HG02938 (cell line): Measurements from ENCODE around the gene IMP4.
A peak's percentile ranks its signal among the peaks of the same experiment; 100 is the strongest.

Experiments used
- ATAC-seq: cut with Tn5 transposase; IDR thresholded peaks from one replicate; pipeline ENCODE4 v1.9.1; 2021; ENCODE audit warnings: mild to moderate bottlenecking, moderate library complexity; ENCODE audit not compliant: unreplicated experiment

Gene IMP4

DNA sequence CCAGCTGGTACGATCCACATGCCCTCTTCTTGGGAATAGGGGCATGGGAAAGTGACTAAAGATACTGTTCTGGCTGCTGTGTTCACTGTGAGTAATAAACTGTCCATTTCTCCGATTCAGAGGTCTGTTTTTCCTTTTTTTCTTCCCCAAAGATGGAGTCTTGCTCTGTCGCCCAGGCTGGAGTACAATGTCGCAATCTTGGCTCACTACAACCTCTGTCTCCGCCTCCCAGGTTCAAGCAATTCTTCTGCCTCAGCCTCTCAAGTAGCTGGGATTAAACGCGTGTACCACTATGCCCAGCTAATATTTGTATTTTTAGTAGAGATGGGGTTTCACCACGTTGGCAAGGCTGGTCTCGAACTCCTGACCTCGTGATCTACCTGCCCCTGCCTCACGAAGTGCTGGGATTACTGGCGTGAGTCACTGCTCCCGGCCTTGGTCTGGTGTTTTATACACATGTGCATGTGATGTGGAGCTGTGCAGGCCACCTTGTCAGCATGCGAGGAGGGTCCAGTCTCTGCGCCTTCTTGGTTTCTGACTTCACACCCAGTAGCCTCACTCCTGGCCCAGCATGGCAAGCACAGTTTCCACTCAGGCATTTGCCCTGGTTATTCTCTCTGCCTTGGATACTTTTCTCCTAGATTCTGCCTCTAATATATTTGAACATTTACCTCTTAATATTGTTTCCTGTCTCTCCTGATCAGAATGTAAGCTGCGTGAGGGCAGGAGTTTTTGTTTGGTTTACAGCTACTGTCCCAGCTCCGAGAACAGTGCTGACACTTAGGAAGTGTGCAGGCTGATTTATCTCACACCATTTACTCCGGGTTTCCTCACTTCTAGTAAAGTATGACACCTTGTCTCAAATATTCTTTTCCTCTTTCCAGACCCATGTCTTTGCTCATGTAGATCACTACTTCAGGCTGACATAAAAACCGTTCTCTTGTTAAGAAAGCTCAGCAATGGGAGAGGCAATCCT is 32.9 kb downstream of the IMP4 start:
- ATAC-seq, result no peak

DNA sequence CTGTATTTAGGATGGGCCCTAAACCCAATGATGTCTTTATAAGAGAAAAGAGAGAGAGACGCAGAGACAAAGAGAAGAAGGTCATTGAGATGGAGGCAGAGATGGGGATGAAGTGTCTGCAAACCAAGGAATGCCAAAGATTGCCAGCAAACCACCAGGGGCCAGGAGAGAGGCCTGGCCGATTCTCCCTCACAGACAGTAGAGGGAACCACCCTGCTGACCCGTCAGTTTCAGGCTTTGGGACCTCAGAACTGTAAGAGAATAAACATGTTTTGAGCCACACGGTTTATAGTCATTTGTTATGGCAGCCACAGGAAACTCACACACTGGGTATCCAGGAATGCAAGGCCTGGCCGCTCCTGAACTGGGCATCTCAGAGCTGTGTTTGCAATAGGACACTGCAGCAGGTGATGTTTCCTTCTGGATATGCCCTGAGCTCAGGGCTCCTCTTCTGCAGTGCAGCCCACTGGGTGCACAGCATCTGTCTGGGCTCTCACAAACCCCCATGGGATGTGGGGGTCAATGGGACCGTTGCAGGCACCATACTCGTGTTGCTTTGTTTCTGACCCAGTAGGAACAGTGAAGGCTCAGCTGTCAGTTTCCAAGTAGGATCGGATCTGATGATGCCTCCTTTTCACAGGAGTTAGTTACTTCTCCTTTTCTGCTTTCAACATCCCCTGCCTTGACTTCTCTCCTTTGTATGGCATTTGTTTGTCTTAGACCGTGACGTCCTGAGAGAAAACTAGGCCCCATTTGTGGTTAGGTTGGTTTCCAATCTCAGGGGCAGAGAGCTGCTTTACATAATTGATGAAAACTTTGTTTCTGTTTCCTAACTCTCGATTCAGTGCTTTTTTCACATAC is 34.0 kb downstream of the IMP4 start:
- ATAC-seq, result peak; percentile 58

DNA sequence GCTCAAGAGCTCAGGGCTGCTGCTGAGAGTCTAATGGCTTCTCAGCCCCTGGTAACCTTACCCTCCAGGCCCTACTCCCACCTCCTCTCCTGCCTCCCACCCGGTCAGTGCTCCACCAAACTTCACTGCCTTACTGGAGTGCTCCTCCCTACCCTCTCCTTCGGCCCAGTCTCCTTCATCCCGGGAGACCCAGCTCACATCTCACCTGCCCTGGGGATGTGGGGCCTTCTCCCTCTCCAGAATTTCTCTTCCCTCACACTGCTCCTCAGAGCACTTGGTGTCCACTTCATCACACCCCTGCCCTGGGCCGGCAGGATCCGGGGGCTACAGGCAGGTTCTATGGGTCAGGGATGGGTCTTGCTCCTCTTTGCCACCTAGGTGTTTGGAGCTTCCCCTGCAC is 34.8 kb downstream of the IMP4 start:
- ATAC-seq, result no peak

DNA sequence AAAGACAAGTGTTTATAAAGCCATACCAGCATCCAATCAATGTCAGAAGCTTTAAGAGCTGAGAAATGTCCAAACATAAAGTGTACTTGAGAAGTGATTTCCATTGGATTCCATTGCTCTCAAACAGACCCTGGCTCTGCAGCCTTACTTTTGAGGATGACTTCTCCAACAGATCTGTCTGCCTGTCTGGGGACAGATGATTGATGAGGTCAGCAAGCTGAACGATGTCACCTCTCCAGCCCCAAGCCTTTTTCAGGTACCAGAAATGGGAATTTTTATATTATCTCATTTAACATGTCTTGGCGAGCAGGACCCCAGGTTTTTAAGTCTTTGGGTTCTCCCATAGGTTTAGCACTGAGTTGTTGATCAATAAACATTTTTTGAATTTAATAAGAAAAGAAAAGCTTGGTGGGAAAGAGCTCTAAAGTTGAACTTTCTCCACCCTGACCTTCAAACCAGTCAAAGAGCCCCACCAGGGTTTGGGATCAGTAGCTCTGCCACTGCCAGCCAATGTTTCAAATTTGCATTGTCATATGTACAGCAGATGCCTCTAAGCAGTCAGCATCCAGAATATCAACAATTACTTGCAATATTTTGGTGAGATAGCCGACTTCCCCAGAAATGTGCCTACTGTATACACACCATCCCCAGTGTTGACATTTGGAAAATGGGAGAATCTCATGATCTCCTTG is 35.7 kb downstream of the IMP4 start:
- ATAC-seq, result no peak

DNA sequence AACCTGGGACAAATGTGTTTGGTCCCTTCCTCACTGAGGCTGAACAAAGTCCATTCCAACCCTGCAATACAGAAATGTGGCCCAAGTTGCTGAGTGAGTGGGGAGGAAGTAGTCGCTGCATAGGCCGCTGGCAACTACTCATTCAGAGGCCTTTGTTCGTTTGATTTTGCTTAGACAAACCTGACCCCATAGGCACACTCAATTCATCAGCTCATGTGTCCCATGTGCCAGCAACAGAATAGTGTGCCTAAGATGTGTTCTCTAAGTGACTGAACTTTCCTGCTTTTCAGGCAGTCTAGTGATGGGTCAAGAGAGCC is 36.2 kb downstream of the IMP4 start:
- ATAC-seq, result no peak

DNA sequence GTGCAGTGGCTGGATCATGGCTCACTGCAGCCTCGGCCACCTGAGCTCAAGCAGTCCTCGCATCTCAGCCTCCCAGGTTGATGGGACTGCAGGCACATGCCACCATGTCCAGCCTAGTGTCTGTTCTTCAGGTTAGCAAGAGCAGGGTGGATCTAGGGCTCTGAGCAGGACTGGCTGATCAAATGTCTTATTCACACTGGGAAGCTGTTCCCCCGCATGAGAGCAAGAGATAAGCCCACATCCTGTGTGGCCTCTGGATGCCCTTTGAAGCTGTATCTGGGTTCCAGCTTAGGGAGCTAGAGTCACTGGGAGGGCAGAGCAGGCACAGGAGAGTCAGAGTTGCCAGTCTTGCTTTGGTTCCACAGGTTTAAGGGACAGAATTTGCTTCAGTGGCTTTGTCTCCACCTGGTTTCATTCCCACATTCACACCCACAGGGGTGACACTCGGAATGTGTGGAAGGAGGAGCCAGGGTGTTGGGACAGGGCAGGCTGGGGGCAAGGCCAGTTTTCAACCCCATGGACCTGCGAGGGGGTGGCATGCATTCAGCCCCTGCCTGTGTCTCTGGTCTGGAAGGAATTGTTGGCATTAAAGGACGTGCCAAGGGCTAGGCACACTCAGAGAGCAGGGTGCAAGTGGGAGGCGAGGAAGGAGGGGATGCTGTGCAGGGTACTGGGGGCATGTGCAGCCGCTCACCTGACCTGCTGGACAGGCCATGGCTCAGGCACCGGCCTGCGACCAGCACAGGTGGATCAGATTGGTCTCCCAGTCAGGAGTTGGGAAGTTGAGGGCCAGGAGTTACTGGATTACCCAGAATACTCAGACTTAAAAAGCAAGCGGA is 37.6 kb downstream of the IMP4 start:
- ATAC-seq, result no peak

DNA sequence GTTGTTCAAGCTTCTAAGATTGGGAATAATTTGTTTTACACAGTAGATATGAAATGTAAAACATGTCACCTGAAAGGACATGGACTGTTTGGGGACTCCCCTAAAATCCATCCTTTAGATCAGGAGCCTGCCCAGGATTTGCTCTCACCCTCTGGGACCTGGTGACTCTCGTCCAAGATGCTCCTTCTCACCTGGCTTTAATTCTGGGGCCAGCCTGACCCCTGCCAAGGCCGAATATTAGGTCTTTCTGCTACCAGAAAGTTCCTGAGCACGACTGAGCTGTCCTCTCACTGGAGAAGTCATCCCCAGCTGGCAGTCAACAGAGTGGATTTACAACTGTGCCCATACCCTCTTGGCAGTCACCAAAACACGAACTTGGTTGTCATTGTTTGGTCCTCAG is 38.4 kb downstream of the IMP4 start:
- ATAC-seq, result no peak

DNA sequence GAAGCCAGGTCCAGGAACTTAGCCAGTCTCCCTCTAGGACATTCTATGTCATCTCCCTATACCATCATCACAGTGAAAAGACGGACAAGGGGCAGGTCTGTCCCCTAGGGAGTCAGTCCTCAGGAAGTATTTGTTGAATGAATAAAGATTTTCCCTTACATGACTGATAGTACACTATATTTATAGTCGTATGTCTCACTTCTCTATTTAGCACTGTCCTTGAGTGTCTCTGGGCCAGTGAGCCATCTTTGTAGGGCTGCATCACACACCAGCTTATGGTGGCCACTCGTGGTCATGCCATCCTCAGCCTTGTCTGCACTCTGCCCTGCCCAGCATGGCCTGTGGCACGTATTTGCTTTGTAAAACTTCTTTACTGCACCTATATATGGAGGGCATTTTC is 38.9 kb downstream of the IMP4 start:
- ATAC-seq, result no peak

DNA sequence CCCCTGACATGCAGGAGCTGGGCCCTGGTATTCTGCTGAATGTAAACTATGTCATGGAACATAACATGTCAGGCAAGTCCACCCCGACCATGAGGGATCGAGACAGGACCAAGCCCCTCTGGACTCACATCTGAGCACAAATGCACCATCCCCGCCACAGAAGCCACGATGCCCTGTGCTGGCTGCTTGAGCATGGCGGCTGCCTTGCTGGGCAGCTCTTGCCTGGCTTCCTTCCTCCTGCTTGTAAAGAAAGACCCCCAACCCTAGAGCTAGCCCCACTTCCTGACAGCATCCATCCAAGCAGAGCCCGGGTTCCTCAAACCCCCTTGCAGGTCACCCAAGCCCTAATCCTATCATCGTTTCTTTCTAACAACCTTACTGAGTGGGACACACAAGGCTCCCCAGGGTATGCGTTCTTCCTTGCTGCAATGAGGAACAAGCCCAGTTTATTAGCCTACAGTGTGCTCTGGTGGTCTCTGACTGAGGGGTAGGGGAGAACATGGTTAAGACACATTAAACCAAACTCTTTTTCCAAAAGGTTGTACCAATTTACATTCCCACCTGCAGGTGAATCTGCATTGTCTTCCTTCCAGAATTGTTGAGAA is 39.7 kb downstream of the IMP4 start:
- no peak for ATAC-seq

DNA sequence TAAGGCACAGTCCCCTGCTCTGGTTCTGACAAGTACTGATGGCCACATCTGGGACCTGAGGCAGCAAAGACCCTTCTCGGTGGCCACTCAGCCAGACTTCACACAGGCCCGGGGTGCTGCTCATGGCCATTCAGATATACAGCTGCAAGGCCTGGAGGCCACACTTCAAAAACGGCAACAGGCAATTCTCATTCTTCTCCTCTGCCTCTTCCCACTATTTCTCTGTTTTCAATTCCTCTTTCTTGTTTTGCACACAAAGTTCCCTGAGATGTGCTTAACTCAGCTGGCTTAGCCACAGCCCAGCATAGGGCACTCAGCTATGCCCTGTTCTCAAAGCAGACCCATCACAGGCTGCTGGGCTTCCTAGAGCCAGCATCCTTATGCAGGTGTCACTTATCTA is 43.0 kb downstream of the IMP4 start:
- ATAC-seq, result no peak

DNA sequence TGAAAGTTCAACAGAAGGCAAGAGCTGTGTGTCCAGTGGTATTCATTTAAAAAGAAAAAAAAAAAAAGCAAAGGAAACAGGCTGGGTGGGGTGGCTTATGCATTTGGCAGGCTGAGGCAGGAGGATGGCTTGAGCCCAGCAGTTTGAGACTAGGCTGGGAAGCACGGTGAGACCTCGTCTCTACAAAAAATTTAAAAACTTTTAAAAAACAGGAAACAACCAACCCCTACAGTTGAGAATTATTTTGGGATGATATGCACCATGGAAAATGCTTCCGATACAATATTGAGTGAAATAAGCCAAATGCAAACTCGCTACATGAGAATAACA is 44.3 kb downstream of the IMP4 start:
- ATAC-seq, result no peak

DNA sequence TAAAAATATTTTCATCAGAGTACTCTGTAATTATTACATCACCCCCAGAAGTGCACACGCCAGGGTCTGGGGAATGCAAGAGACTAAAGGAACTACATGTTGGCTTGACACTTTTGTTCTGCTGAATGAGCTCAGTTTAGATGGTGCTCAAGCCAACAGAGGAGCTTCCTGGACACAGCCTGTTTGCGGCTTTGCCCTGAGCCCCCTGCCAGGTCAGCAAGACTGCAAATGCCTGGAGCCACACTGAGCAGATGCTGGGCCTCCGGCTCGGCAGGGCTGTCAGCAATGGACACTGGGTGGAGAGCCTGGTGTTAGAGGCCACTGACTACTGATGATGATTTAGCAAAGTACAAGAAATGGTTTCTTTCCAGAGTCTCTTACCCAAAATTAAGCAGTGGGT is 45.1 kb downstream of the IMP4 start:
- no peak for ATAC-seq

DNA sequence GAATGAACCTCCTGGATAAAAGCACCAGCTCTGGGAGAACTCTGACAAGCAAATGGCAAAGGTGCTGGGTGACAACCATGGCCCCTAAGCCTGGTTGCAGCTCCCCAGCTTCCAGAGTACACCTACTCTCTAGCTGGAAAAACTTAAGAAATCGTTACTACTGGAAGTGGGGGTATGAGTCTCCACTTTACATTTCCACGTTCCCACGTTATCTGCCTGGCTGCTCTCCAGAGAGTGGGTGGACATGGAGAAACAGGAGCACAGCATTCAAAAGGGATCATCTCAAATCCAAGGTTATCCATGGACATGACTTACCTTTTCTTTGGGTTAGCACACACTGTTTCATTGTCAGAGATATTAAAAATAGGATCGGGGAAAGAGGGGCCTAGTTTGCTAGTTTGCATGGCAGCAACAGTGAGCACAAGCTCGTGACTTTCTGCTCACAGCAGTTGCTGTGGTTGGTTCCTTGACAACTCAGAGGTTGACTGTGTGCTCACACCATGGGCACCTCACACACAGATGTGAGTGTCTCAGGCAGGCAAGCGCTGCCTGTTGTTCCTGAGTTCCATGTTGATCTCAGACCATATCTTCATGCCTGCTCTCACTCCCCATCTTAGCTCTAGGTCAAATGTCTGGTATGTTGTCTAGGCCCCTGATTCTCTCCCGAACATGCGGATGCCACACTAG is 45.7 kb downstream of the IMP4 start:
- no peak for ATAC-seq

DNA sequence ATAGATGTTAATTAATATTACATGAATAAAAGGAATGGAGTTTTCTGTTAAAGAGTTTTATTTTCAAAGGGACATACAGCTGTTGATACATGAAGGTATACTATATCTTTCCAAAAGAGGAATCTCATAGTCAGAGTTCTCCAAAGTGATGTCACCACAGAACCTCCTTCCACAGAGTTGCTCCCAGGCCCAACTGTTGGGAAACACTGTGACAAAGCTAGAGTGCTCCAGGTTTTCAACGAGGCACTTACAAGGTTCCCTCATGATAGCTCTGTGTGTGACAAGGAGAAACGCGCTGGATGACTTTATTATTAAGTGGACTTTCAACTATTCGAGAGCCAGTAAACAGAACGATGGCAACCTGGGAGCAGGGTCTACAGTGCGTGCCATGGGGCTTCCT is 46.7 kb downstream of the IMP4 start:
- ATAC-seq, result no peak

DNA sequence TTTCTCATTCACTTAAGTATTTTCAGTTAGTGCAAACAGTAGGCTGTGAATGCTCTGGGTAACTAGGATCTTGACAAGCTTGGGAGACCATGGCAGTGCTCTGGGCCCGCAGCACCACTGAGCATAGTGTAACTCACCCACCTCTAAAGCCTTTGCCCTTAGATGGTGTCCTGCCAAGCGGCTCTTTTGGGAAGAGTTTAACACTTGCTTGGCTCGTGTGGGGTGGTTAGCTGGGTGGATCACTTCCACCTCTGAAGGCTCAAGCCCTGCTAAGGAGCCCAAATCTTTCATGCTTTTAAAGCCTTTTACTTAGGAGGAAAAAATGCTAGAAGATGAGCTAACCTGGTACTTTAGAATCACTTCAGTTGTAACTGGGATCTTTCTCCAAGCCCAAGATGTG is 47.1 kb downstream of the IMP4 start:
- no peak for ATAC-seq

DNA sequence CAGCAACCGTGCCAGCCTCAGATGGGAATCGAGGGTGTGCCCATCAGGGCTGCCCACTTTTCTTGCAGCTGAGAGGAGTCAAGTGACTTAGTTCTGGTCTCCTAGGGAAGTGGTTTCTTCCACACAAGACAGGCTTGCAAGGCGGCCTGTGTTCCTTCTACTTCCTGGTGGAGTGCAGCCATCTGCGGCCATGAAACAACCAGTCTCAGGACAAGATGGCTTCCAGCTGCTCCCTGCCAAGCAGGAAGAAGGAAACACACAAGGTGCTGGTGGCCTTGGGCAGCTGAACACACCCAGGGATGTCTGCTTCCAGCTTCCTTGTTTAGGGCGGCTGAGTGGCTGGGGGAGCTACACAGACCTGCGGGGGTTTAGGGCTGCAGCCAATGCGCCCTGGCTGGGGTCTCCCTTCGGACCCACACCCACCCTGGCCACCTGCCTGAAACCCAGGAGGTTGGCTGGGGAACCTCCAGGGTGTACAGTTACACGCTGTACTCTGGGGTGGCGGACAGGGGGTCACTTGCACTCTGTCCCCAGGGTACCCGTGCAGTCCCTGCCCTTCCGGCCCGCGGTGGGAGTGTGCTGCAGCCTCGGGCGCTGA is 47.9 kb downstream of the IMP4 start:
- ATAC-seq, result no peak

DNA sequence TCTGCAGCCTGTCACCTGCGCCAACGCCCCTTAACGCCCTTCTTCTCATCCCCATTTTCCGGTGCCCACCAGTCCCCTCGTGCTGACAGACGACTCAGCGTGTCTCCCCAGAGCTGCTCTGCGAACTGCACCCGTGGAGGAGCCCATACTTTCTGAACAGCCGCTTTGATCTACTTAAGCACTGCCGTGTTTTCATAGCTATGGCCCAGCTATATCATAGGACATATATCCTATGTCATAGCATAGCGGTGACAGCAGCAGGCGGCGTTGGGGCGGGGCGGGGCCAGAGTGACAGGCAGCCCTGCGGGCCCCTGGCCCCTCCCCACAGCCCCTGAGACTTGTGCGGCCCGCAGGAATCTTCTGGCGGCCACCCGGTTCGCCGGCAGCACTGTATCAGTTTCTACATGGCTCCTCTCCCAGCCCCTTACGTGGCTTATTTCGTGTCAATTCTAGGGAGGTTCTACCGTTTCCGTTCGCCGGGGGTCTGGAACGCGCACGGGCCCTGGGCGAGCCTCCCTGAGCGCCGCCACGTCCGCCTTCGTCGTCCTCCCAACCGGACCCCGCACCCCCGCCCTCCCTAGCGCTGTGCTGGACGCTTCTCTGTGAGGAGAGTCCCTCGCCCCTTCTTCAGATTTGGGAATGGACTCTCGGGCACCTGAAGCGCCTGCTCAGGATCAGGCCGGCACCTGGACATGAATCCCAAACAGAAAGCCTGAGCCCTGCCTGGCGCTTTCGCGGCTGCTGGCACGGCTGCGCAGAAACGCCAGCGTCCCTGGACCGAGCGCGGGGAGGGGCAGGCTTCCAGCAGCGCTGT is 48.6 kb downstream of the IMP4 start:
- ATAC-seq, result peak; percentile 86

DNA sequence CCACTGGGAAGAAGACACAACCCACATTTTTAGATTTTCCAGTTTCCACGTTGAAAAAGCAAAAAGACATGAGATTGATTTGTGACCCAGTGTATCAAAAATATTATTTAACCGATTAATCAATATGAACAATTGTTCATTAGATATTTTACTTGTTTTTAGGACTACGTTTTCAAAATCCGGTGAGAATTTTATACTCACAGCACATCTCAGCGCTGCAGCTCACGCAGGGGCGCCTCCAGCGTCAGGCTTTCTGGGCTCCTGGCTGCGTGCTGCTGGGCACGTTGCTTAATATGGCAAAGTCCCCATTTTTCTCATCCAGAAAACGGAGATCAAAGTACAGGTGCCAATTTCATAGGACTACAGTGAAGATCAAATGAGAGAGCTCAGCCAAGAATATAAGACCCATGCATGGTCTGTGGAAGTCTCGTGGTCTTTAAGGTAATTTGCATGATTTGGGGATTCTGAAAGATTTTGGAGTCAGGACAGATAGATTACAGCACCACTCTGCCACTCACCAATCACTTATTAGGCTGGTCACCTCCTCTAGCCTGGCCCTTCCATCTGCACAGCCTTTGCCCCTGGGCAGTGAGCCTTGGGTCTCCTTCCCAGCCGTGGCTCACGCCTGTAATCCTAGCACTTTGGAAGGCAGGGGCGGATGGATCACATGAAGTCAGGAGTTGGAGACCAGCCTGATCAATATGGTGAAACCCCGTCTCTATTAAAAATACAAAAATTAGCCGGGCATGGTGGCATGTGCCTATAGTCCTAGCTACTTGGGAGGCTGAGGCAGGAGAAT is 49.4 kb downstream of the IMP4 start:
- no peak for ATAC-seq
